Measurements from ENCODE around the gene RHBDL3. TPM values are rescaled to one million over a fixed set of nuclear protein-coding genes. Genes with fewer than 3 reads are reported as not detected.
A peak's percentile ranks its signal among the peaks of the same experiment; 100 is the strongest.

RHBDL3 gene
- total RNA-seq, 1 experiment from 2014 or later = 0.24 TPM

DNA sequence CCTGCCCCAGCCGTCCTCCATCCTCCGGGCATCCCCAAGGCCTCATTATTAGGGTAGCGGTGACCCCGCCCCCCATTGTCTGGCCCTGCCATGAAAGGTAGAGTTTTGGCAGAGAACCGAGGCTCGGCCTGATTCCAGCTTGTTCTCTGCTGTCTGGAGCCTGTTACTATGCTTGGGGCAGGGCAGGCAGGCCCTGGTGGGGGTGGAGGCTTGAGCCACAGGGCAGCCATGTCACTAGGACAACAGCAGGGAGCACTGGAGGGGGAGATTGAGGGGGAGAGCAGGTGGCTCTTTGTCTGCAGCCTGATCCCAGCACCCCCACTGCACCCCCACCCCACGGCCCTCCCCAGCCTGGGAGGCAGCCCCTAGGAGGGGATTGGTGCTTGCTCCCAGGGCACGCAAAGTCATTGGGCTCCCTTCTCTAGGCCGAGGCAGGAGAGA, 15.4 kb downstream of the RHBDL3 start:
- H3K27me3 Mint-ChIP-seq (ENCODE audit: unreplicated experiment) = peaks cover 49% of the 10 kb centered on the region

GRCh38 chr17:32283745-32284201, 18.1 kb downstream of the RHBDL3 start:
- no peak for DNase-seq
- Mint-ChIP-seq H3K9me3 (ENCODE audit: low read depth, unreplicated experiment) (no peaks in the 10 kb centered on the region), H3K4me1 (ENCODE audit: low read depth, unreplicated experiment) (no peaks in the 10 kb centered on the region), H3K27ac (ENCODE audit: unreplicated experiment) (no peak overlapping the region), H3K27me3 (ENCODE audit: unreplicated experiment) (peaks cover 51% of the 10 kb centered on the region), H3K36me3 (ENCODE audit: insufficient read depth, unreplicated experiment) (peaks cover 4% of the 10 kb centered on the region), H3K4me3 (ENCODE audit: low read depth, unreplicated experiment) (no peak overlapping the region)
- BruUV-seq (replicated peaks) = no TSS peak
- intact Hi-C loops (cut with micrococcal nuclease; ENCODE audit: unreplicated experiment) = no loop called here
- CTCF ChIA-PET = no interaction called here
- TF ChIP-seq, protein P1, sequence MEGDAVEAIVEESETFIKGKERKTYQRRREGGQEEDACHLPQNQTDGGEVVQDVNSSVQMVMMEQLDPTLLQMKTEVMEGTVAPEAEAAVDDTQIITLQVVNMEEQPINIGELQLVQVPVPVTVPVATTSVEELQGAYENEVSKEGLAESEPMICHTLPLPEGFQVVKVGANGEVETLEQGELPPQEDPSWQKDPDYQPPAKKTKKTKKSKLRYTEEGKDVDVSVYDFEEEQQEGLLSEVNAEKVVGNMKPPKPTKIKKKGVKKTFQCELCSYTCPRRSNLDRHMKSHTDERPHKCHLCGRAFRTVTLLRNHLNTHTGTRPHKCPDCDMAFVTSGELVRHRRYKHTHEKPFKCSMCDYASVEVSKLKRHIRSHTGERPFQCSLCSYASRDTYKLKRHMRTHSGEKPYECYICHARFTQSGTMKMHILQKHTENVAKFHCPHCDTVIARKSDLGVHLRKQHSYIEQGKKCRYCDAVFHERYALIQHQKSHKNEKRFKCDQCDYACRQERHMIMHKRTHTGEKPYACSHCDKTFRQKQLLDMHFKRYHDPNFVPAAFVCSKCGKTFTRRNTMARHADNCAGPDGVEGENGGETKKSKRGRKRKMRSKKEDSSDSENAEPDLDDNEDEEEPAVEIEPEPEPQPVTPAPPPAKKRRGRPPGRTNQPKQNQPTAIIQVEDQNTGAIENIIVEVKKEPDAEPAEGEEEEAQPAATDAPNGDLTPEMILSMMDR (IDR thresholded peaks at IDR 0.05; ENCODE audit: unreplicated experiment) = no peak

More for the DNA sequence above, 15.4 kb downstream of the RHBDL3 start:
- no peaks in the 10 kb centered on the region for H3K4me1 Mint-ChIP-seq (ENCODE audit: low read depth, unreplicated experiment)
- no peaks in the 10 kb centered on the region for H3K9me3 Mint-ChIP-seq (ENCODE audit: low read depth, unreplicated experiment)
- BruUV-seq (replicated peaks) = no TSS peak
- CTCF ChIA-PET = no interaction called here
- DNase-seq = peak; percentile 12
- intact Hi-C loops (cut with micrococcal nuclease; ENCODE audit: unreplicated experiment) = no loop called here
- TF ChIP-seq, protein P1 (IDR thresholded peaks at IDR 0.05; ENCODE audit: unreplicated experiment) = no peak
- no peaks in the 10 kb centered on the region for H3K36me3 Mint-ChIP-seq (ENCODE audit: insufficient read depth, unreplicated experiment)
- H3K4me3 Mint-ChIP-seq (ENCODE audit: low read depth, unreplicated experiment) = no peak overlapping the region
- no peak overlapping the region for H3K27ac Mint-ChIP-seq (ENCODE audit: unreplicated experiment)

DNA sequence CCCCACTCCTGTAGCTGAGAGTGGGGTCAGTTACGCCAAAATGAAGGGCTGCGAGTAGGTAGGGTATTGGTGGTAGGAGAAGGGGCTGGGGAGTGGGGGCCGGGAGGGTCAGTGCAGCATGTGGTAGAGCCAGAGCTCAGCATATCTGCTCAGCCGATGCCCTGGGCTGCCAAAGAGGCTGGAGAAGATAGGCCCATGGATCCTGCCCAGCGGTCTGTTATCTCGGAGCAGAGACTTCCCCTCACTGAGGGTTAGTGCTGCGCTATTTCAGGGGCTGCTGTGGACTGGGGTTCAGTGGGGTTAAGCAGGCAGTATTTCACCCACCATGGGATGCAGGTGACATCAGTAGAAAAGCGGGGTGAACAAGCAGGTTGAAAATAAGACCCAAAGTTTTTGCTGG, 19.7 kb downstream of the RHBDL3 start:
- H3K4me3 Mint-ChIP-seq (ENCODE audit: low read depth, unreplicated experiment) = no peak overlapping the region
- CTCF ChIA-PET = no interaction called here
- H3K27me3 Mint-ChIP-seq (ENCODE audit: unreplicated experiment) = peaks cover 39% of the 10 kb centered on the region
- BruUV-seq (replicated peaks) = no TSS peak
- H3K27ac Mint-ChIP-seq (ENCODE audit: unreplicated experiment) = no peak overlapping the region
- intact Hi-C loops (cut with micrococcal nuclease; ENCODE audit: unreplicated experiment) = no loop called here
- H3K4me1 Mint-ChIP-seq (ENCODE audit: low read depth, unreplicated experiment) = no peaks in the 10 kb centered on the region
- no peaks in the 10 kb centered on the region for H3K9me3 Mint-ChIP-seq (ENCODE audit: low read depth, unreplicated experiment)
- no peak for DNase-seq
- TF ChIP-seq, protein P1 (IDR thresholded peaks at IDR 0.05; ENCODE audit: unreplicated experiment) = no peak
- H3K36me3 Mint-ChIP-seq (ENCODE audit: insufficient read depth, unreplicated experiment) = peaks cover 4% of the 10 kb centered on the region

DNA sequence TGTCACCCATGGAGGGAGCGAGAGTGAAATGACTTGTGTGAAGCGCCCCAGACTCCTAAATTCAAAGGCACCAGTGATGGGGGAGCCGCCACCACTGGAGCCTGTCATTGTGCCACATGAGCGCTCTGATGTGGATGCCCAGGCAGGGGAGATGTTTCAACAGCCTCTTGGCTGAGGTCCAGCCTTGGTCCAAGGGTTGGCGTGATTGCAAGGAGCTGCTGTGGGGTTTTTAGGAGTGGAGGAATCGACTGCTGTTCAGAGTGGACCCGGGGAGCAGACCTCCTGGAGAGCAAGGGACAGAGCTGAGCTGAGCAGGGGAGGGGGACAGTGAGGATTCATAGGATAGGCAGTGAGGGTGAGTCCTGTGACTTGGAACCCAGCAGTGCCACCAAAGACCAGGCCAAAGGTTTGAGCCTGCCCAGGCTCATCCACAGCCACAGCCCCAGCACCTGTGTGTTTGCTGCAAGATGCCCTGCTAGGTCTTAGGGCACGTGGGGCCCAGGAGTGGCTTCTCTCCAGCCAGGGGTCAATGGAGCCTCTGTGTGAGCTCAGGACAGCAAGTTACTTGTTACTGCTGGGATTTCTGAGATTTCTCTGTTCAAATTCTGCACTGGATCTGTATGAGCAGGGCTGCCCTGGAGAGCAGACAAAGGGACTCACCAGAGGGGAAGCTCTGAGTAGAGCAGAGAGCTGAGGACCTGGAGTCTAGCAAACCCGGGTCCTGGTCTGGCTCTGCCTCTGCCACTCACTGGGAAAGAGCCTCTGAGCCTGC, 20.3 kb downstream of the RHBDL3 start:
- DNase-seq = no peak
- no peak overlapping the region for H3K27ac Mint-ChIP-seq (ENCODE audit: unreplicated experiment)
- TF ChIP-seq, protein P1 (IDR thresholded peaks at IDR 0.05; ENCODE audit: unreplicated experiment) = no peak
- intact Hi-C loops (cut with micrococcal nuclease; ENCODE audit: unreplicated experiment) = no loop called here
- H3K36me3 Mint-ChIP-seq (ENCODE audit: insufficient read depth, unreplicated experiment) = peaks cover 4% of the 10 kb centered on the region
- no peak overlapping the region for H3K4me3 Mint-ChIP-seq (ENCODE audit: low read depth, unreplicated experiment)
- H3K9me3 Mint-ChIP-seq (ENCODE audit: low read depth, unreplicated experiment) = no peaks in the 10 kb centered on the region
- CTCF ChIA-PET = no interaction called here
- peaks cover 35% of the 10 kb centered on the region for H3K27me3 Mint-ChIP-seq (ENCODE audit: unreplicated experiment)
- BruUV-seq (replicated peaks) = no TSS peak
- H3K4me1 Mint-ChIP-seq (ENCODE audit: low read depth, unreplicated experiment) = no peaks in the 10 kb centered on the region
